Smooth muscle cell of the coronary artery (primary cell): Measurements from ENCODE around the gene CES2. TPM values are rescaled to one million over a fixed set of nuclear protein-coding genes. Genes with fewer than 3 reads are reported as not detected.

Experiments used
- total RNA-seq: library from RNA; depleted of rRNA; stranded (reverse); fragments of >200 nt; gene quantifications from 2 replicates; pipeline ENCODE4 v1.2.3, GENCODE V29; 2014; ENCODE audit warnings: low replicate concordance

The CES2 gene, protein sequence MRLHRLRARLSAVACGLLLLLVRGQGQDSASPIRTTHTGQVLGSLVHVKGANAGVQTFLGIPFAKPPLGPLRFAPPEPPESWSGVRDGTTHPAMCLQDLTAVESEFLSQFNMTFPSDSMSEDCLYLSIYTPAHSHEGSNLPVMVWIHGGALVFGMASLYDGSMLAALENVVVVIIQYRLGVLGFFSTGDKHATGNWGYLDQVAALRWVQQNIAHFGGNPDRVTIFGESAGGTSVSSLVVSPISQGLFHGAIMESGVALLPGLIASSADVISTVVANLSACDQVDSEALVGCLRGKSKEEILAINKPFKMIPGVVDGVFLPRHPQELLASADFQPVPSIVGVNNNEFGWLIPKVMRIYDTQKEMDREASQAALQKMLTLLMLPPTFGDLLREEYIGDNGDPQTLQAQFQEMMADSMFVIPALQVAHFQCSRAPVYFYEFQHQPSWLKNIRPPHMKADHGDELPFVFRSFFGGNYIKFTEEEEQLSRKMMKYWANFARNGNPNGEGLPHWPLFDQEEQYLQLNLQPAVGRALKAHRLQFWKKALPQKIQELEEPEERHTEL
- 14.9 and 18.0 TPM in 2 replicates for total RNA-seq

DNA sequence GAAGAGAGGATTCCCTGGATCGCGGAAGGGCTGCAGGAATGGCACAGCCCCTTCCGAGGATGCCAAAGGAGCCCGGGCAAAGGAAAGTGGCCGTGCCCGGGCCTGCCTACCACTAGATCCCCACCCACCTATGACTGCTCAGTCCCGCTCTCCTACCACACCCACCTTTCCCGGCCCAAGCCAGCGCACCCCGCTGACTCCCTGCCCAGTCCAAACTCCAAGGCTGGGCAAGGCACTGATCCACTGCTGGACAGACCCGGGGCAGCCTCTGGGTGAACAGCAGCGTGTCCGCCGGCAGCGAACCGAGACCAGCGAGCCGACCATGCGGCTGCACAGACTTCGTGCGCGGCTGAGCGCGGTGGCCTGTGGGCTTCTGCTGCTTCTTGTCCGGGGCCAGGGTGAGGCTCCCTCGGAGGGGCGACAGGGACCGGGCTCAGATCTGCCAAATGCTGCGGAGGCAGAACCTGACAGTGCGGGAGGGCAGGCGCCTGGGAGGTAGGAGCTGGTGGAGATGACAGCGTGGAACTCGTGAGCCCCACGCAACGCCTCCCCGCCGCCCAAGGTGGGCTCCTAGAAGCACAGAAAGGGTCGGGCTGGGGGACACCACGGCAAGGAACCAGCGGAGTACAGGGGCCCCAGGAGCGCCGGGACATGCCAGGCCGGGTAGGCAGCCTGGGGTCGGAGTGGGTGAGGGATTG is at the start of gene CES2:
Gene CES2 (plus strand): TSS at position 203 of the 698 bp plus-strand sequence. CDS start 120 bp downstream, at position 323.

DNA sequence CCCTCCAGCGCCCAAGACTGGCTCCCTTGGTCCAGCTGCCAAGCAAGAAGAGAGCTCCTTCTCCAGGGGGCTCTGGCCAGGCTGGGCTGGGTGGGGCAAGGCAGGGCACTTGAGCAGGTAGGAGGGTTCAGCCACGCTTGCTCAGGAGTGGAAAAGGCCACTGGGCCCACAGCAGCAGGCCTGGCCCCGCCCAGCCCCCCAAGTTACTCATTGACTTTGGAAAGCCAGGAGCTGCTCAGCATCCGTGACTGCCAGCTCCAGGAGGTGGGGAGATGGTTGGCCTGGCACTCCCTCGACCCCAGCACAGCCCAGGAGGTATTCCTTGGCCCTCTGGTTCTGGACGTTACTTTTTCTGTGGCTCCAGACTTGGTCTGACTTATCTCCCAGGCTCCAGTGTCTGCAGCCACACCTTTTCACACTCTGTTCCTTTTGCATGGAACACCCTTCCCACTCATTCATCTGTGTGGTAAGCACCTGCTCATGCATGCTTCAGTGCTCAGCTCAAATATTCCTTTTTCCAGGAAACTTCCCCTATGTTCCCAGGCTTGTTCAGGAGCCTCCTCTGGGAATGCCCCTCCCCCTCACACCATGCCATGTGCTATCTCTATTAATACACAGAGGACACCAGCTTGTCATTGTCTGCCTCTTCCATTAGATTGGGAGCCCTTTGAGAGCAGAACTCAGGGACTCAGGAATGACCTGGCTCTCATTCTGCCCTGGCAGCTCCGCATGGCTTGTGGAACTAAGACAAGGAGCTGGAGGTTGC is 16.3 kb upstream of the CES2 start, which contains the start of gene CDH16:
Gene CDH16 (minus strand): TSS at position 83 of the 766 bp plus-strand sequence. CDS start 820 bp downstream, outside the sequence.

DNA sequence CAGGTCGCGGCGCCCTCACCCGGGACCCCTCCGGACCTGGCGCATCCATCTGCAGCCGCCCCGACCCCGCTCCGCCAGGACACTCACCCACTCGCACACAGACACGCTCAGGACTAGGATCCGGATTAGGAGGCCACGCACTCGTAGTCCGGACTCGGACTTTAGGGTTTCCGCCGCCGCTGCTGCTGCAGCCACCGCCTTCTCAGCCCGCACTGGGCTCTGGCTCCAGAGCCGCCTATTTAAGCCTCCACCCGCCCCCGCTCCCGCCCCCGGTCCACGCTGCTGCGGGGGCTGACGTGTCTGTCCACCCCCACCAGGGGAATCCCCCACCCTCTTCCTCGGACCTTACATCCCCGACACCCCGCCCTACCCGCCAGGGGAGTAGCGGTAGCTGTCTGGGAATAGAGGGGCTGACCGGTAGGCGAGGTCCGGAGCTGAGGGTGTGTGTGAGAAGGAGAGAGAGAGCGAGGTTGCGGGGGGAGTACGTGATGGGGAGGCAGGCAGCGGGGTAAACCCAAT is 9.9 kb upstream of the CES2 start, which contains the start of gene RRAD:
Gene RRAD (minus strand): TSS at position 214 of the 519 bp plus-strand sequence. CDS start 356 bp downstream, outside the sequence.

DNA sequence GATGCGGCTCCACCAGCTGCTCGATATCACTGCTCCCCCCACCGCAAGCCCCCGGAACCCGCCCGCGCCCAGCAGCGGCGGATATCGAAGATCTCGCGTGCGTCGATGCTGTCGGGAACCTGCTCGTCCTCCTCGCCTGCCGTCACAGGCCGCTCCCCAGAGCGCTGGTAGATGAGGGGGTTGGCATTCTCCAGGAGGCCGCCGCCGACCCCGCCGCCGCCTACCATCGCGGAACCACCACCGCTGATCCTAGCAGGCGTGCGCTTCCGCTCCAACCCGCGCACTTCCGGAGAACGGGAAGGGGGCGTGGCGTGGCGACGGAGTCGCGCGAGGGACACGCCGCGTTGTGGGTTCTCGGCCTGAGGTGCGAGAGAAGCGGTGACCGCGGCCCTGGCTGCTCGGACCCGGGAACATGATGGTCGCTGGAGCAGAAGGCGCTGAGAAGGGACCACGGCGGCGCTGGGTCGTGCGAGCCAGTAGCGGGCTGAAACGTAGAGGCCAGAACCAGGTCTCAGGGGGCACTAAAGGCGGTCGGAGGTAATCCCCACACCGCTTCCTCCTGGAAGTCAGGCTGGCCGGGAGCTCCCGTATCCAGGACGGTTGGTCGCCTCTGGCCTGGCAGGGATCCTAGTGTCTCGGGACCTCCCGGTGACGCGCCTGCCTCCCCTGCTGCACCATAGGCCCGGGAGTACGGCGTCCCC is 1.0 kb upstream of the CES2 start, which contains the start of gene CIAO2B:
Gene CIAO2B (minus strand): TSS at position 265 of the 701 bp plus-strand sequence. CDS start 38 bp downstream, at position 227.

DNA sequence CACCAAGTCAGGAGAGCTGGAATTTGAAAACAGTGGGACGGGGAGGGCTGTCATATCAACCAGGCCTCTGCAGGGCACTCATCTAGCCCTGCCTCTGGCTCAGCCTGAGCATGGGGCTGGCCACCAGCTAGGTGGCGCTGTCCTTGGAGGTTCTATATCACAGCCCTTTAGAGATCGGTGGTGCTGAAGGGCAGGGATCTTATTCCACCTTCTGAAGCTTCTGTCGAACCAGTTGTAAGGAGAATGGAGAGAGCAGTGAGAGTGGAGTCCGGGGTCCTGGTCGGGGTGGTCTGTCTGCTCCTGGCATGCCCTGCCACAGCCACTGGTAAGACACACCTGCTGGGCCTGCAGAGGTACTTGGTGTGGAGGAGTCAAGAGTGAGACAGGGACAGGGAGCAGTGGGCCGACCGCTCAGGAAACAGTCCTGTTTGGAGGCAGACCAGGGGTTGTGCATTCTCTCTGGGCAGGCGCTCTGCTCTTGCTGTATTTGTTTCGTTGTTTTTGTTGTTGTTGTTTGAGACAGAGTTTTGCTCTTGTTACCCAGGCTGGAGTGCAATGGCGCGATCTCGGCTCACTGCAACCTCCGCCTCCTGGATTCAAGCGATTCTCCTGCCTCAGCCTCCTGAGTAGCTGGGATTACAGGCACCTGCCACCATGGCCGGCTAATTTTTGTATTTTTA is 25.9 kb downstream of the CES2 start, which contains the start of gene CES3:
Gene CES3 (plus strand): TSS at position 202 of the 680 bp plus-strand sequence. CDS start 42 bp downstream, at position 244.

DNA sequence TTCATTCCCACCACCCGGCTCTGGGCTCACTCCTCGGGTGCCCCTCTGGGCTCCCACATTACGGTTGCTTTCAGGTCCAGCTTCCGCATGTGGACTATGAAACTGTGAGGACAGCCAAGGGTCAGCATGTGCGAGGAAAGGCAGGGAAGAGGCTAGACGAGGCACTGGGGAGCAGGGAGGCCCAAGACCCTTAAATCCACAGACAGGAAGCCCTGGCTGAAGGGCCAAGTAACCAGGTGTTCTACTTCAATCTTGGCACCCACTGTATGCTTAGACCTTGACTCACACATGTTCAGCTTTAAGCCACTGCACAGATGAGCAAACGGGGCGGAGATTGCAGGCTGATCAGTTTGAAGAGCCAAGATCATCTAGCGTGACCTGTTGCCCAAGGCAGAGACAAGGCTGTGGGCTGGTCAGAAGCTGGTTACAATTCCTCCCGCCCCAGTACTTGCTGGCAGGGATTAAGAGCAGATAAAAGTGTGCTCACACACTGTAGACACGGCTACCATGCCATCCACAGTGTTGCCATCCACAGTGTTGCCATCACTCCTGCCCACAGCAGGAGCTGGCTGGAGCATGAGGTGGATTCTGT is 53.0 kb downstream of the CES2 start, which contains the start of gene CES4A:
Gene CES4A (plus strand): TSS at position 393 of the 592 bp plus-strand sequence. CDS start 184 bp downstream, at position 577.

Other genes with a start within 250 kb of the CES2 start
- gene CMTM4, start 238.8 kb upstream of the CES2 start, total RNA-seq, result 9.6 and 17.3 TPM in 2 replicates
- 63.7 and 175 TPM in 2 replicates for gene DYNC1LI2, start 183.9 kb upstream of the CES2 start, total RNA-seq
- gene TERB1, start 133.9 kb upstream of the CES2 start, total RNA-seq, result 0.08 TPM in 1 of 2 replicates, not detected in the other
- 51.0 and 66.7 TPM in 2 replicates for gene NAE1, start 104.5 kb upstream of the CES2 start, total RNA-seq
- gene CA7, start 91.1 kb upstream of the CES2 start, total RNA-seq, result not detected in 2 replicates
- gene PDP2, start 55.0 kb upstream of the CES2 start, total RNA-seq, result 5.4 and 6.5 TPM in 2 replicates
- under 0.01 TPM in 1 of 2 replicates, not detected in the other for gene CDH16, start 16.6 kb upstream of the CES2 start, total RNA-seq
- 6.6 and 22.5 TPM in 2 replicates for gene RRAD, start 10.0 kb upstream of the CES2 start, total RNA-seq
- gene CIAO2B, start 1.1 kb upstream of the CES2 start, total RNA-seq, result 244 and 278 TPM in 2 replicates
- gene CES3, start 25.8 kb downstream of the CES2 start, total RNA-seq, result under 0.01 and 0.38 TPM in 2 replicates
- gene CES4A, start 53.1 kb downstream of the CES2 start, total RNA-seq, result 0.90 and 3.3 TPM in 2 replicates
- 92.9 and 108 TPM in 2 replicates for gene CBFB, start 93.6 kb downstream of the CES2 start, total RNA-seq
- gene PHAF1, start 174.4 kb downstream of the CES2 start, total RNA-seq, result 9.6 and 12.0 TPM in 2 replicates
- 26.5 and 26.8 TPM in 2 replicates for gene B3GNT9, start 215.5 kb downstream of the CES2 start, total RNA-seq
- gene TRADD, start 224.4 kb downstream of the CES2 start, total RNA-seq, result 19.4 TPM in 2 replicates
- gene FBXL8, start 224.4 kb downstream of the CES2 start, total RNA-seq, result 7.2 and 8.4 TPM in 2 replicates
- gene HSF4, start 229.2 kb downstream of the CES2 start, total RNA-seq, result 2.9 and 31.7 TPM in 2 replicates
- 18.0 and 38.0 TPM in 2 replicates for gene NOL3, start 235.0 kb downstream of the CES2 start, total RNA-seq
- 12.7 and 20.0 TPM in 2 replicates for gene MATCAP1, start 248.4 kb downstream of the CES2 start, total RNA-seq